GM12878 (cell line): ENCODE measurements around the gene MAP1A. TPM values are rescaled to one million over a fixed set of nuclear protein-coding genes. Genes with fewer than 3 reads are reported as not detected.

Experiments
- ATAC-seq: fragments of 200-7000 bp; cut with Tn5 transposase; 3 replicates; pipeline ENCODE4 v1.9.1; 2020; ENCODE audit warnings: mild to moderate bottlenecking, moderate library complexity
- BruUV-seq: library from RNA; stranded (reverse); fragments of 400-500 nt; replicated peaks from 2 replicates; lab custom pipeline; 2021; lab: Mats Ljungman, UMichigan
- CTCF ChIA-PET: fragments of 300-600 bp; sonication (Branson Sonifier 250); formaldehyde crosslinking; extraction: SDS; loops from one replicate; lab custom pipeline; 2021; ENCODE audit warnings: inconsistent platforms; lab: Yijun Ruan, JAX
- POLR2A ChIA-PET: fragments of 350-600 bp; formaldehyde crosslinking; extraction: SDS; loops from one replicate; lab custom pipeline; 2021; ENCODE audit warnings: inconsistent platforms; lab: Charles Lee
- RAD21 ChIA-PET: fragments of 300-600 bp; sonication (Branson Sonifier 250); formaldehyde crosslinking; loops from one replicate; lab custom pipeline; 2023; ENCODE audit warnings: antibody characterized with exemption; ENCODE audit not compliant: unreplicated experiment; lab: Charles Lee
- SMC1A ChIA-PET: fragments of 300-600 bp; sonication (Branson Sonifier 250); formaldehyde crosslinking; loops from one replicate; lab custom pipeline; 2023; ENCODE audit not compliant: unreplicated experiment, uncharacterized antibody; lab: Charles Lee
- DNase-seq: peaks from one replicate; pipeline ENCODE4 v3.0.0-alpha.2; 2011; ENCODE audit warnings: low read depth, low spot score
- FAIRE-seq: peaks from 3 replicates; lab custom pipeline; 2011; peaks lifted over from hg19 to GRCh38; lab: Jason Lieb, UNC
- H2AFZ ChIP-seq: 2 replicates; pipeline ENCODE4 v1.6.0; 2011; ENCODE audit warnings: low read depth, low read length, control low read depth; ENCODE audit not compliant: control insufficient read depth
- H3K27ac ChIP-seq: 2 replicates; pipeline ENCODE4 v1.5.1; 2011; ENCODE audit warnings: control low read depth; ENCODE audit not compliant: control insufficient read depth, insufficient read depth
- H3K27me3 ChIP-seq, 2 experiments: replicated peaks in 1 of 2; 2 replicates each; pipeline versions ENCODE4 v1.6.0 to v1.6.1; 2011; ENCODE audit warnings: low read length in 1 of 2; ENCODE audit not compliant: control insufficient read depth in 2 of 2, insufficient read depth in 2 of 2
- H3K36me3 ChIP-seq, 2 experiments: 2 replicates each; pipeline ENCODE4 v1.5.1; 2011; ENCODE audit warnings: low read length in 1 of 2; ENCODE audit not compliant: control insufficient read depth in 2 of 2, insufficient read depth in 2 of 2
- H3K4me1 ChIP-seq: 2 replicates; pipeline ENCODE4 v1.6.1; 2011; ENCODE audit warnings: mild to moderate bottlenecking, low read length, moderate library complexity, mixed read lengths; ENCODE audit not compliant: control insufficient read depth, insufficient read depth
- H3K4me2 ChIP-seq: 2 replicates; pipeline ENCODE4 v1.6.0; 2011; ENCODE audit warnings: control low read depth; ENCODE audit not compliant: control insufficient read depth, insufficient read depth
- H3K4me3 ChIP-seq: fragments of 200-600 bp; sonication (generic); 2 replicates; pipeline ENCODE4 v1.5.1; 2016
- H3K79me2 ChIP-seq: 2 replicates; pipeline ENCODE4 v1.6.0; 2011; ENCODE audit warnings: low read length; ENCODE audit not compliant: control insufficient read depth, insufficient read depth
- H3K9ac ChIP-seq: 2 replicates; pipeline ENCODE4 v1.8.0; 2011; ENCODE audit warnings: low read length, control low read depth, mixed read lengths; ENCODE audit not compliant: control insufficient read depth, insufficient read depth
- H3K9me3 ChIP-seq: replicated peaks from 3 replicates; pipeline ENCODE4 v1.5.1; 2011; ENCODE audit warnings: mild to moderate bottlenecking, low read length; ENCODE audit not compliant: control insufficient read depth, insufficient read depth
- H4K20me1 ChIP-seq: 2 replicates; pipeline ENCODE4 v1.6.0; 2011; ENCODE audit not compliant: control insufficient read depth, insufficient read depth
- CHD2 ChIP-seq: IDR thresholded peaks from 2 replicates; pipeline ENCODE4 v1.6.1; 2011; ENCODE audit warnings: low read depth, low read length, improper control_type of control experiment, borderline replicate concordance
- EED ChIP-seq: sonication (generic); IDR thresholded peaks from 2 replicates; pipeline ENCODE4 v1.6.1; 2016; ENCODE audit warnings: antibody characterized with exemption, low read depth
- EZH2 ChIP-seq: IDR thresholded peaks from 2 replicates; pipeline ENCODE4 v1.6.1; 2012; ENCODE audit warnings: low read depth, mild to moderate bottlenecking, control low read depth, inconsistent platforms, low read length, borderline replicate concordance; ENCODE audit not compliant: control insufficient read depth
- FOXM1 ChIP-seq: IDR thresholded peaks from 2 replicates; pipeline ENCODE4 v1.6.1; 2012; ENCODE audit warnings: low read depth, mild to moderate bottlenecking, inconsistent platforms, low read length, moderate library complexity
- HCFC1 ChIP-seq: fragments of 150-350 bp; IDR thresholded peaks from 2 replicates; pipeline ENCODE4 v1.6.1; 2014; ENCODE audit warnings: low read length
- RELA ChIP-seq: fragments of 450-650 bp; IDR thresholded peaks from 2 replicates; pipeline ENCODE4 v1.8.0; 2014; ENCODE audit warnings: borderline replicate concordance; ENCODE audit not compliant: partially characterized antibody
- SREBF2 ChIP-seq: IDR thresholded peaks from 2 replicates; pipeline ENCODE4 v1.6.1; 2012; ENCODE audit warnings: mild to moderate bottlenecking, low read length
- ZZZ3 ChIP-seq: IDR thresholded peaks from 2 replicates; pipeline ENCODE4 v1.6.1; 2011; ENCODE audit warnings: low read depth; ENCODE audit not compliant: control insufficient read depth, insufficient read length
- WGBS: methylation state at CpG from one replicate; pipeline ENCODE4 v1.1.6; 2016; ENCODE audit warnings: low lambda C conversion rate; ENCODE audit not compliant: insufficient replicate concordance, insufficient coverage; ENCODE audit errors: missing lambda C conversion rate; 5-methylcytosine and 5-hydroxymethylcytosine counted together
- in situ Hi-C: fragments of 300-500 bp; cut with MboI; formaldehyde crosslinking; loops from 9 replicates; pipeline ENCODE4 v1.14.3; 2018; ENCODE audit warnings: mixed read lengths
- intact Hi-C: fragments of 100-400 bp; cut with micrococcal nuclease; formaldehyde crosslinking; loops from one replicate; pipeline ENCODE4 v1.14.2; 2022; ENCODE audit not compliant: unreplicated experiment
- polyA plus RNA-seq, 11 experiments: library from polyadenylated mRNA; depleted of rRNA in 4 of 11; unstranded in 6 of 11; stranded (reverse) in 5 of 11; fragments of >200 nt; fragmentation: Nextera tagmentation in 4 of 11; fragmentation: Illumina TruSeq in 1 of 11; extraction: Ambion mirVana in 4 of 11; extraction: Trizol in 1 of 11; gene quantifications; 1 replicate in 1 of 11; 2 replicates in 10 of 11; pipeline versions ENCODE4 v1.2.1 to v1.2.3, GENCODE V29; 2011 to 2016; ENCODE audit warnings: inconsistent platforms in 2 of 11, missing spikeins in 2 of 11, low read depth in 1 of 11
- total RNA-seq, 4 experiments: library from RNA; depleted of rRNA in 3 of 4; stranded (reverse); fragments of >200 nt in 3 of 4; fragmentation: Illumina TruSeq in 1 of 4; extraction: Trizol in 1 of 4; gene quantifications; 2 replicates each; pipeline versions ENCODE4 v1.2.1 to v1.2.3, GENCODE V29; 2013 to 2021
- TF ChIP-seq, protein P1 (sequence below): fragments of 150-350 bp; IDR thresholded peaks from 2 replicates; pipeline ENCODE4 v1.6.1; 2016; ENCODE audit warnings: low read depth, low read length

The MAP1A gene
- total and polyA plus RNA-seq, 10 of the 15 experiments (the other 5 are each of a cell fraction or from before 2014, with no cell fraction given) = under 0.01 to 0.10 (median 0.05) TPM

DNA sequence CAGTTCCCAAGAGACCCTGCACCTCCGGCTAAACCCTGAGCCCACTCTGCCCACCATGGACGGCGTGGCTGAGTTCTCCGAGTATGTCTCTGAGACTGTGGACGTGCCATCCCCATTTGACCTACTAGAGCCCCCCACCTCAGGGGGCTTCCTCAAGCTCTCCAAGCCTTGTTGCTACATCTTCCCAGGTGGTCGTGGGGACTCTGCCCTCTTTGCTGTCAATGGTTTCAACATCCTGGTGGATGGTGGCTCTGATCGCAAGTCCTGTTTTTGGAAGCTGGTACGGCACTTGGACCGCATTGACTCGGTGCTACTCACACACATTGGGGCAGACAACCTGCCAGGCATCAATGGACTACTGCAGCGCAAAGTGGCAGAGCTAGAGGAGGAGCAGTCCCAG is 4.0 kb downstream of the MAP1A start:
- H3K27ac ChIP-seq = no peak overlapping the region
- ChIA-PET SMC1A (no interaction called here), CTCF (no interaction called here), RAD21 (no interaction called here), POLR2A (no interaction called here)
- no peaks in the 10 kb centered on the region for H3K79me2 ChIP-seq
- H4K20me1 ChIP-seq = no peaks in the 10 kb centered on the region
- no peak for FAIRE-seq
- H3K4me1 ChIP-seq = no peaks in the 10 kb centered on the region
- H3K4me3 ChIP-seq = no peak overlapping the region
- TF ChIP-seq ZZZ3 (no peak), SREBF2 (no peak), EED (no peak), RELA (no peak), HCFC1 (no peak), CHD2 (no peak), FOXM1 (no peak), EZH2 (no peak)
- TF ChIP-seq, protein P1, sequence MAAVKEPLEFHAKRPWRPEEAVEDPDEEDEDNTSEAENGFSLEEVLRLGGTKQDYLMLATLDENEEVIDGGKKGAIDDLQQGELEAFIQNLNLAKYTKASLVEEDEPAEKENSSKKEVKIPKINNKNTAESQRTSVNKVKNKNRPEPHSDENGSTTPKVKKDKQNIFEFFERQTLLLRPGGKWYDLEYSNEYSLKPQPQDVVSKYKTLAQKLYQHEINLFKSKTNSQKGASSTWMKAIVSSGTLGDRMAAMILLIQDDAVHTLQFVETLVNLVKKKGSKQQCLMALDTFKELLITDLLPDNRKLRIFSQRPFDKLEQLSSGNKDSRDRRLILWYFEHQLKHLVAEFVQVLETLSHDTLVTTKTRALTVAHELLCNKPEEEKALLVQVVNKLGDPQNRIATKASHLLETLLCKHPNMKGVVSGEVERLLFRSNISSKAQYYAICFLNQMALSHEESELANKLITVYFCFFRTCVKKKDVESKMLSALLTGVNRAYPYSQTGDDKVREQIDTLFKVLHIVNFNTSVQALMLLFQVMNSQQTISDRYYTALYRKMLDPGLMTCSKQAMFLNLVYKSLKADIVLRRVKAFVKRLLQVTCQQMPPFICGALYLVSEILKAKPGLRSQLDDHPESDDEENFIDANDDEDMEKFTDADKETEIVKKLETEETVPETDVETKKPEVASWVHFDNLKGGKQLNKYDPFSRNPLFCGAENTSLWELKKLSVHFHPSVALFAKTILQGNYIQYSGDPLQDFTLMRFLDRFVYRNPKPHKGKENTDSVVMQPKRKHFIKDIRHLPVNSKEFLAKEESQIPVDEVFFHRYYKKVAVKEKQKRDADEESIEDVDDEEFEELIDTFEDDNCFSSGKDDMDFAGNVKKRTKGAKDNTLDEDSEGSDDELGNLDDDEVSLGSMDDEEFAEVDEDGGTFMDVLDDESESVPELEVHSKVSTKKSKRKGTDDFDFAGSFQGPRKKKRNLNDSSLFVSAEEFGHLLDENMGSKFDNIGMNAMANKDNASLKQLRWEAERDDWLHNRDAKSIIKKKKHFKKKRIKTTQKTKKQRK = no peak
- DNase-seq = no peak
- in situ Hi-C loops (no loop called here), intact Hi-C loops (no loop called here)
- no peak overlapping the region for H2AFZ ChIP-seq
- H3K4me2 ChIP-seq = no peak overlapping the region
- WGBS = 66% methylated on average over 11 of the region's 11 CpGs
- no peak overlapping the region for H3K9ac ChIP-seq
- ATAC-seq = no peak
- BruUV-seq = no TSS peak
- H3K36me3 ChIP-seq = no peaks in the 10 kb centered on the region
- H3K27me3 ChIP-seq = peaks cover 11 to 12% of the 10 kb centered on the region in 2 experiments; a peak in 3 of 4 replicates
- no peaks in the 10 kb centered on the region for H3K9me3 ChIP-seq
